NCI-H446 treated with DMSO at 0.1 percent for 48 hours (cell line): Measurements from ENCODE around the gene TMEM141.
"Not testable (repeated sequence)": the region's sequence is repeated elsewhere in the genome, so short reads cannot be mapped to it uniquely, and the experiment has no call there.

Experiments used
- DNase-seq: peaks from one replicate; lab custom pipeline; 2025; lab: John Stamatoyannopoulos, UW

TMEM141 gene

GRCh38 chr9:136755302-136756133 lies 35.6 kb upstream of the TMEM141 start:
- DNase-seq: not testable (repeated sequence)

DNA sequence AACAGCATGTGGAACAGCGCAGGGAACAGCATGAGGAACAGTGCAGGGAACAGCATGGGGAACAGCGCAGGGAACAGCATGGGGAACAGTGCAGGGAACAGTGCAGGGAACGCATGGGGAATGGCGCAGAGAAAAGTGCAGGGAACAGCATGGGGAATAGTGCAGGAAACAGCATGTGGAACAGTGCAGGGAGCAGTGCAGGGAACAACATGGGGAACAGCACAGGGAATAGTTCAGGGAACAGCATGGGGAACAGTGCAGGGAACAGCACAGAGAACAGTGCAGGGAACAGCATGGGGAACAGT lies 35.1 kb upstream of the TMEM141 start:
- no peak for DNase-seq

GRCh38 chr9:136756836-136757235 lies 34.3 kb upstream of the TMEM141 start:
- DNase-seq: no peak

DNA sequence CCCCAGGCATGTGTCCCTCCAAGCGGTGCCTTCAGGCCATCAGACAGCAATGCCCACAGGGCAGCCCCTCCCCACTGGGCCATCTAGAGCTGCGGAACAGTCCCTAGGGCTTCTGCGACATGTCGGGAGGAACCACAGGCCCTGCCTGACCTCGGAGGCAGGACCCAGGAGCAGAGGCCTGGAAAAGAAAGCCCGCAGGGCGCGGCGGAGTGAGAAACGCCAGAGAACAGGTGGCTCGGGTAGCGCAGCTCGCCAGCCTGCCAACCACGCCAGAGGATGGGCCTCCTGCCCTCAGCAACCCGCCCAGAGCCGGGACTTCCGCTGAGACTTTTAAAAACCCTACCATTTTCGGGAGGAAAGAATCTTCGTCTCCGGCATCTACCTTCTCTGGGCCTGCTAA lies 33.8 kb upstream of the TMEM141 start:
- no peak for DNase-seq

GRCh38 chr9:136757751-136758140 lies 33.4 kb upstream of the TMEM141 start:
- no peak for DNase-seq

- DNase-seq: no peak
Measured at GRCh38 chr9:136759001-136759400, 32.1 kb upstream of the TMEM141 start.

DNA sequence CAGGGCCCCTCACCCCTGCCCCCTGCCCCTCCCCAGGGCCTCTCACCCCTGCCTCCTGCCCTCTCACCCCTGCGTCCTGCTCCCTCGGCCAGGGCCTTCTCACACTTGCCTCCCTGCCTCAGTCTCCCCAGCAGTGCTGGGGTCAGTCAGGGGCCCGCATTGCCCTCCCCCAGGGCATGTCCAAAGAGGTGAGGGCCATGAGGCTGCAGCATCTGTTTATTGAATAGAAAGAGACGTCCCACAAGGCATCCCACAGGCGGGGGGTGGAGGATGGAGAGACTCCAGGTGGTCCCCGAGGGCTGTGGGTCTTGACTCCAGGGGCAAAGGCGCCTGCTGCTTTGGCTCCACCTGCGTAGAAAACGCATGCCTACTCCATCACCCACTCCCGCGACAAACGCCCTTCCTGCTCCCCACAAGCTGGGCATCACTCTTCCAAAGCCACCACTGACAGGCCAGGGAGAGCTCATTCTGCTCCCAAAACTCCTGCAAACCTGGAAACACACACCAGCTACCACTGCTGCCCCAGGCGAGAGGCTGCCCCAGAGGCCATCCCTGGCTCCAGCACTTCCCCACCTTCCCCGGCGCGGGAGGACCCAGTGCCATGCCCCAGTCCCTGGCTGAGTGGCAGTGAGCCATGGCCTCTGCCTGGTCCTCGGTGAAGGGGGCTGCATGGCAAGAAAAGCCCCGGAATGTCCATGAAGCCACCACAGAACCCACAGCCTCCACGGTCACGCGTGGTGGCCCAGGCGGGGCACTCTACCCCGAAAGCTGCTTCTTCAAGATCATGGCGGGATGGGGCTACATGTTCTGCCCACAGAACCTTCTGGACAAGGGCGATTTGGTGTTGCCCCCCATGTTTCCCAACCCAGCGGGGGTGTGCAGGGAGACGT lies 31.5 kb upstream of the TMEM141 start:
- DNase-seq: no peak

DNA sequence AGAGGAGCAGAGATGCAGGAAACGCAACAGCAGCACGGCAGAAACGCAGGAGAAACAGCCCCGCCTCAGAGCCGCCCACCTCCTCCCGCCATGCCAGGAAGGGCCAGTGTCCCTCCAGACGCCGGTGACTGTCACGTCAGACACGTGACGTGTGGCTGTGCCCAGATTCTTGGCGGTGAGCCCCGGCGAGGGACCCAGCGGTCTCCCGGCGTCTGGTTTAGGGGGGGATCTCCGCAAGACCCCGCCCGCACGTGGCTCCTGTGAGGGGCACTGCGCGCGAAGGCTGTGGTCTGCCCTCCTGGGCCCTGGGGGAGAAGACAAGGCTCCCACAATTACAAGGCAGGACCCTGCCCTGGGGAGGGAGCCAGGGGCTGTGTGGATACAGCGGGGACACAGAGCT lies 30.7 kb upstream of the TMEM141 start:
- DNase-seq: no peak

DNA sequence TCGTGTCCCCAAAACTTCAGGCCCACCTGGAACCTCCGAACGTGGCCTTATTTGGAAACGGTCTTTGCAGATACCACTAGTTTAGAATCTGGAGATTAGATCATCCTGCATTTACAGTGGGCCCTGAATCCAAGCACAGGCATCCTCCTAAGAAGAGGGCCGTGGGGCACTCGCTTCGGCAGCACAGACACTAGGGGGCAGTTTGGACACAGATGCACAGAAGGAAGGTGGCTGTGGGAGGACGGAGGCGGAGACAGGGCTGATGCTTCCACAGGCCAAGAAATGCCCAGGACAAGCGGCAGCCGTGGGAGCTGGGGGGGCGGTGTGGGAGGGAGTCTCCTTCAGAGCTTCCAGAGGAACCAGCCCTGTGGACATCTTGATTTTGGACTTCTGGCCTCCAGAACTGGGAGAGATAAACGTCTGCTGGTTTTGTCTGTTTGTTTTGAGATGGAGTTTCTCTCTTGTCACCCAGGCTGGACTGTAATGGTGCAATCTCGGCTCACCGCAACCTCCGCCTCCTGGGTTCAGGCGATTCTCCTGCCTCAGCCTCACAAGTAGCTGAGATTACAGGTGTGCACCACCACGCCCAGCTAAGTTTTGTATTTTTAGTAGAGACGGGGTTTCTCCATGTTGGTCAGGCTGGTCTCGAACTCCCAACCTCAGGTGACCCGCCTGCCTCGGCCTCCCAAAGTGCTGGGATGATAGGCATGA lies 30.2 kb upstream of the TMEM141 start:
- DNase-seq: not testable (repeated sequence)

GRCh38 chr9:136761545-136761981 lies 29.6 kb upstream of the TMEM141 start:
- DNase-seq: no peak

DNA sequence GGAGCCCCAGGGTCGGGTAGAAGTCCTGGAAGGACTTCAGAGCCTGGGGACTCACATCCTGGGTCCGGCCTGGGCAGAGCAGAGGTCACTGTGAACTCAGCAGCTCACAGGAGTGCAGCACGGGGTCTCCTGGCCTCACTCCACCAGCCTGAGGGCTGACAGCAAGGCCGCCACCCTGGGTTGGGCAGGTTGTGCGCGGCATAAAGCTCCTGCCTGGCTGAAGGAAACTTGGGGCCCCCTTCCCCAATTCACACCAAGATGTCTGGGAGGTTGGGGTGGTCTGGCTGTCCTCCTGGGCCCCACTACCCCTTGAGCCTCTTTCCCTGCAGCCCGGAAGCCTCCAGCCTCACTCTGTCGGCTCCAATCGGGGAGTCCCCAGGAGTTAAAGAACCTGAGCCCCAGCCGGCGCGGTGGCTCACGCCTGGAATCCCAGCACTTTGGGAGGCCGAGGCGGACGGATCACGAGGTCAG lies 28.9 kb upstream of the TMEM141 start:
- no peak for DNase-seq

DNA sequence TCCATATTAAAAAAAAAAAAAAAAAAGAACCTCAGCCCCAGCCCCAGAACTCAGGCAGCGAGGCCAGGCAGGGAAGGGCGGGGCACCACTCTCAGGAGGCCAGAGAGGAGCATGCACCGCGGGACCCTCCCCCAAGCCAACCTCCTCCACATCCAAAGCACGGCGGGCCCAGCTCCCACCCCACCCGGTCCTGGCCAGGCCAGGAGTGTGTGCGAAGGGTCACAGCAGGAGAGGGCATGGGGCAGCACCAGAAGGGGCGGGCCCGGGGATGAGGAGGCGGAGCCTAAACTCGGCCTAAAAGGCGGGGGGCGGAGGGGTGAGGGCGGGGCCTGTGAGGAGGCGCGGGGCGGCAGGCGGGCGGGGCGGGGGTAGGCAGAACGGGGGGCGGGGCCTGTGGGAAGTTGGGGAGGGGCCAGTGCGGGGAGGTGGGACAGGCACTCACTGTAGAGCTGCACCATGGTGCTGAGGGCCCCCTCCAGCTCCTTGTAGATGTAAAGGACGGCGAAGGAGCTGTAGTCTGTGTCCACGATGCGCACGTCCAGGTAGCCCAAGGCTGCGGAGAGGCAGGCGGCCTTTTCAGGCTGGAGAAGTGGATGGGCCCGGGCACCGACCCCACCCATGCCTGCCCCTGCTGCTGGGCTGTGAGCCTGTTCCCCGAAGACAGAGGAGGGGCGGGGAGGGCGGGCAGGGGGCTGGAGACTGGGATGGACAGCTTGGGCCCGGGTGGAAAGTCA lies 28.1 kb upstream of the TMEM141 start:
- DNase-seq: no peak

- DNase-seq: no peak
Measured at GRCh38 chr9:136763649-136764035, 27.5 kb upstream of the TMEM141 start.

GRCh38 chr9:136764301-136764891 lies 26.7 kb upstream of the TMEM141 start, which contains the start of gene LCN15:
TSS of gene LCN15 (minus strand) at chr9:136764518. CDS start at chr9:136764488, 30 bp downstream.
- DNase-seq: no peak

- no peak for DNase-seq
Measured at GRCh38 chr9:136765041-136765440, 26.1 kb upstream of the TMEM141 start.

DNA sequence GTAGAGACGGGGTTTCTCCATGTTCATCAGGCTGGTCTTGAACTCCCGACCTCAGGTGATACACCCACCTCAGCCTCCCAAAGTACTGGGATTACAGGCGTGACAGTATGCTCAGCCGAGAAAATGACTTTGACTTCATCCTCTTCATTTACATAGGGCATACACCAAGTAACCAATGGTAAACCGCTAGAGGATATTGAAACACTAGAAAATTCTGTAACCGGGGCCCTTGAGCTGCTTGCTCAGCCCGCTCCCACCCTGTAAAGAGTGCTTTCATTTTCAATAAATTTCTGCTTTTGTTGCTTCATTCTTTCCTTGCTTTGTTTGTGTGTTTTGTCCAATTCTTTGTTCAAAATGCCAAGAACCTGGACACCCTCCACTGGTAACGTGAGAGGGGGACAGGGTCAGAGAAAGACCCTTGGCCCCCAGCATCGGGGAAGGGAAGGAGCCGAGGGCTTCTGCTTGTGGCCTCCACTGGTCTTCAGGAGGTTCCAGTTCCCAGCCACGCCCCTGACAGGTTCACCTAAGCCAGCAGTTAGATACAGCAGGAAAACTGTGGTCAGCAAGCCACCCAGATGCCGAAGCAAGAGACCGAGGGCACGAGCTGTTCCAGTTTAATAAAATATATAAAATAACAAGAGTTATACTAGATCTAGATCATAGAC lies 25.3 kb upstream of the TMEM141 start:
- not testable (repeated sequence) for DNase-seq

GRCh38 chr9:136766410-136767120 lies 24.6 kb upstream of the TMEM141 start:
- DNase-seq: not testable (repeated sequence)

GRCh38 chr9:136769710-136770191 lies 21.4 kb upstream of the TMEM141 start:
- DNase-seq: no peak

GRCh38 chr9:136771907-136772415 lies 19.2 kb upstream of the TMEM141 start:
- no peak for DNase-seq
